Vagina (tissue), 2 donors: ENCODE data around the gene RAB18. TPM values are rescaled to one million over a fixed set of nuclear protein-coding genes. Genes with fewer than 3 reads are reported as not detected.

Experiments
- DNase-seq, 2 donors: peaks; one replicate each; pipeline ENCODE4 v3.0.0-alpha.2; 2017; ENCODE audit errors: extremely low spot score in 2 of 2
- H3K27ac ChIP-seq: fragments of 200-600 bp; sonication (generic); one replicate; pipeline ENCODE4 v1.5.1; 2019
- H3K27me3 ChIP-seq: fragments of 200-600 bp; sonication (generic); one replicate; pipeline ENCODE4 v1.5.1; 2019
- H3K36me3 ChIP-seq, 2 donors: fragments of 200-600 bp; sonication (generic); one replicate each; pipeline ENCODE4 v1.5.1; 2017 to 2019
- H3K4me1 ChIP-seq: fragments of 200-600 bp; sonication (generic); one replicate; pipeline ENCODE4 v1.5.1; 2019
- H3K4me3 ChIP-seq, 2 donors: fragments of 200-600 bp; sonication (generic); 1 replicate in 1 of 2; 2 replicates in 1 of 2; pipeline ENCODE4 v1.5.1; 2016 to 2019
- H3K9me3 ChIP-seq: fragments of 200-600 bp; sonication (generic); one replicate; pipeline ENCODE4 v1.5.1; 2019
- CTCF ChIP-seq, 3 experiments: fragments of 450-650 bp in 2 of 3; fragments of 200-600 bp in 1 of 3; sonication (generic) in 1 of 3; IDR thresholded peaks; one replicate each; pipeline ENCODE4 v1.5.1; 2017 to 2019; ENCODE audit warnings: antibody characterized with exemption in 3 of 3, mild to moderate bottlenecking in 2 of 3, moderate library complexity in 2 of 3
- POLR2A ChIP-seq, 2 donors: fragments of 450-650 bp; IDR thresholded peaks; one replicate each; pipeline ENCODE4 v1.6.1; 2017; ENCODE audit warnings: antibody characterized with exemption in 2 of 2, mild to moderate bottlenecking in 2 of 2, moderate library complexity in 2 of 2
- POLR2AphosphoS5 ChIP-seq, 2 donors: sonication (generic); formaldehyde crosslinking; IDR thresholded peaks; one replicate each; pipeline ENCODE4 v1.9.0; 2017; ENCODE audit warnings: antibody characterized with exemption in 2 of 2, mild to moderate bottlenecking in 2 of 2, low read depth in 1 of 2; ENCODE audit not compliant: insufficient read depth in 1 of 2
- intact Hi-C: fragments of 100-400 bp; cut with DNase I; formaldehyde crosslinking; loops from one replicate; pipeline ENCODE4 v1.15.1; 2023
- total RNA-seq: library from RNA; depleted of rRNA; stranded (reverse); fragments of >200 nt; gene quantifications from one replicate; pipeline ENCODE4 v1.2.3, GENCODE V29; 2016

RAB18 gene
- total RNA-seq: 34.9 TPM

GRCh38 chr10:27504007-27504807 lies at the start of gene RAB18:
Gene RAB18, plus strand, starts transcription at chr10:27504304. Its CDS starts 66 bp downstream, at chr10:27504370.
- TF ChIP-seq POLR2AphosphoS5 (IDR thresholded peaks at IDR 0.05; ENCODE audit: insufficient read depth in 1 of 2, low read depth in 1 of 2) (peak; percentile 95 to 99), CTCF (IDR thresholded peaks at IDR 0.05) (peak in 1 of 3 experiments; percentile 6), POLR2A (IDR thresholded peaks at IDR 0.05) (peak in 1 of 2 donors; percentile 84)
- Histone ChIP-seq H3K4me3 (peak within 1 kb of the TSS; percentile 62 to 77), H3K9me3 (no peaks in the 10 kb centered on the region), H3K27me3 (no peaks in the 10 kb centered on the region), H3K36me3 (no peaks in the 10 kb centered on the region), H3K27ac (peak within 1 kb of the TSS; percentile 92), H3K4me1 (peaks cover 45% of the 10 kb centered on the region)
- peak; percentile 98 to 99 for DNase-seq
- intact Hi-C loops: no loop called here

DNA sequence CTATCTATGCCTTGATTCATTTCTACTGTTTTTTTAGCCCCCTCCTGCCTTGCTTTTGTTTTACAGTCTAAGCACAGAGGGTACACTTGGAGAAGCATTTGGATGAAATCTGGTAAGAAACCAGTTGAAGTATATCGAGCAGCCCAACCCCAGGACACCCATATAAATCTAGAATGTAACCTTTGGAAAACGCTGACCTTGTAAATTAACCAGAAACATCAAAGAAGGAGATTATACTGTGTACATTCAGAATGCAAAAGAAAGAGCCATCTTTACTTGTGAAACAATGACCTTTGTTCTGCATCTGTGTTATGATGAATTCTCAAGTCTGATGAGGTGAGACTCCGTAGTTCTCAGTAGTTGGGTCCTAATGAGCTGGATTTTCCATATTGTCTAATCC lies 49.3 kb upstream of the RAB18 start:
- no peaks in the 10 kb centered on the region for H3K9me3 ChIP-seq
- no peaks in the 10 kb centered on the region for H3K36me3 ChIP-seq
- intact Hi-C loops: no loop called here
- no peaks in the 10 kb centered on the region for H3K27me3 ChIP-seq
- no peak overlapping the region for H3K27ac ChIP-seq
- no peak for TF ChIP-seq CTCF (IDR thresholded peaks at IDR 0.05)
- TF ChIP-seq POLR2A (IDR thresholded peaks at IDR 0.05): no peak
- no peak for TF ChIP-seq POLR2AphosphoS5 (IDR thresholded peaks at IDR 0.05; ENCODE audit: insufficient read depth in 1 of 2, low read depth in 1 of 2)
- DNase-seq: no peak
- no peak overlapping the region for H3K4me3 ChIP-seq
- H3K4me1 ChIP-seq: no peaks in the 10 kb centered on the region

- no peaks in the 10 kb centered on the region for H3K4me1 ChIP-seq
- H3K36me3 ChIP-seq: no peaks in the 10 kb centered on the region
- no peak for DNase-seq
- no peaks in the 10 kb centered on the region for H3K27me3 ChIP-seq
- intact Hi-C loops: no loop called here
- H3K4me3 ChIP-seq: no peak overlapping the region
- no peak overlapping the region for H3K27ac ChIP-seq
- TF ChIP-seq POLR2A (IDR thresholded peaks at IDR 0.05) (no peak), CTCF (IDR thresholded peaks at IDR 0.05) (no peak), POLR2AphosphoS5 (IDR thresholded peaks at IDR 0.05; ENCODE audit: insufficient read depth in 1 of 2, low read depth in 1 of 2) (no peak)
- H3K9me3 ChIP-seq: no peaks in the 10 kb centered on the region
These were observed 46.7 kb upstream of the RAB18 start for GRCh38 chr10:27457261-27457945.

DNA sequence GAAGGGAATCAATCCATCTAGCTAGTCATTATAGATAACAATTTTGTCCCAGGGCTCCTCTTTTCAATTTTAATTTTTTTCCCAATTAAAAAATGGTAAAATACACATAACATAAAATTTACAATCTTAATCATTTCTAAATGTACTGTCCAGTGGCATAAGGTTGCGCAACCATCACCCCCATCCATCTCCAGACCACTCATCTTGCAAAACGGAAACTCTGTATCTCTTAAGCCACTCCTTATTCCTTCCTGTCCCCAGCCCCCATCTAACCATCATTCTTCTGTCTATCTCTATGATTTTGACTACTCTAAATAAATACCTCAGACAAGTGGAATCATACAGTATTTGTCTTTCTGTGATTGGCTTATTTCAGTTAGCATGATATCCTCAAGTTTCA lies 46.1 kb upstream of the RAB18 start:
- DNase-seq: no peak
- H3K27me3 ChIP-seq: no peaks in the 10 kb centered on the region
- H3K4me3 ChIP-seq: no peak overlapping the region
- intact Hi-C loops: no loop called here
- no peaks in the 10 kb centered on the region for H3K36me3 ChIP-seq
- no peak overlapping the region for H3K27ac ChIP-seq
- no peaks in the 10 kb centered on the region for H3K4me1 ChIP-seq
- TF ChIP-seq POLR2AphosphoS5 (IDR thresholded peaks at IDR 0.05; ENCODE audit: insufficient read depth in 1 of 2, low read depth in 1 of 2): no peak
- no peak for TF ChIP-seq POLR2A (IDR thresholded peaks at IDR 0.05)
- TF ChIP-seq CTCF (IDR thresholded peaks at IDR 0.05): no peak
- no peaks in the 10 kb centered on the region for H3K9me3 ChIP-seq

DNA sequence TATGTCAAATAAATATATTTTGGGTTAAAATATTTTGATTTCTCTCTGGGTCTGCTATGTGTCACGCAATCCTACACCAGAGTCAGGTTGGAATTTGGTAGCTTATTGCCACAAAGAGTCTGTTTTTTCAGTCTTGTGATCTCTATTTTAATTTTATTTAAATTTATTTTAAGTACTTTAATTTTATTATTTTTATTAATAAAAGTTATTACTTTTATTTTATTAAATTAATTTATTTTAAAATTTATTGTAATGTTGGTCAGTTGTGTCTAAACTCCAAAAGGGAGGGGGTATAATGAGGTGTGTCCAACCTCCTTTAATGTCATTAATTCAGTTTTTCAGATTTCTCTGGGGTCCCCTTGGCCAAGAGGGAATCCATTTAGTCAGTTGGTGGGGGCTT lies 42.8 kb upstream of the RAB18 start:
- Histone ChIP-seq H3K4me1 (no peaks in the 10 kb centered on the region), H3K27ac (no peak overlapping the region), H3K9me3 (no peaks in the 10 kb centered on the region), H3K36me3 (no peaks in the 10 kb centered on the region), H3K27me3 (no peaks in the 10 kb centered on the region), H3K4me3 (no peak overlapping the region)
- DNase-seq: no peak
- intact Hi-C loops: no loop called here
- TF ChIP-seq CTCF (IDR thresholded peaks at IDR 0.05) (no peak), POLR2AphosphoS5 (IDR thresholded peaks at IDR 0.05; ENCODE audit: insufficient read depth in 1 of 2, low read depth in 1 of 2) (no peak), POLR2A (IDR thresholded peaks at IDR 0.05) (no peak)
